Thyroid gland (tissue), 4 donors: ENCODE data around the gene BMP2K.

Experiments
- CTCF ChIP-seq, 6 experiments: fragments of 200-600 bp in 3 of 6; fragments of 450-650 bp in 3 of 6; sonication (generic) in 3 of 6; IDR thresholded peaks; one replicate each; pipeline ENCODE4 v1.5.1; 2016 to 2019; ENCODE audit warnings: antibody characterized with exemption in 6 of 6, mild to moderate bottlenecking in 2 of 6, inconsistent platforms in 1 of 6, moderate library complexity in 1 of 6
- POLR2A ChIP-seq, 2 donors: fragments of 450-650 bp; IDR thresholded peaks; one replicate each; pipeline ENCODE4 v1.6.1; 2017; ENCODE audit warnings: antibody characterized with exemption in 2 of 2, mild to moderate bottlenecking in 2 of 2, moderate library complexity in 1 of 2

- TF ChIP-seq CTCF (IDR thresholded peaks at IDR 0.05) (no peak), POLR2A (IDR thresholded peaks at IDR 0.05) (no peak)
Observed at GRCh38 chr4:78818530-78819079, 42.5 kb downstream of the BMP2K start.
